ENCODE results near the gene SEPTIN3. TPM values are rescaled to one million over a fixed set of nuclear protein-coding genes. Genes with fewer than 3 reads are reported as not detected.

Gene SEPTIN3
- total RNA-seq, 1 donor from 2014 or later: 0.06 TPM

DNA sequence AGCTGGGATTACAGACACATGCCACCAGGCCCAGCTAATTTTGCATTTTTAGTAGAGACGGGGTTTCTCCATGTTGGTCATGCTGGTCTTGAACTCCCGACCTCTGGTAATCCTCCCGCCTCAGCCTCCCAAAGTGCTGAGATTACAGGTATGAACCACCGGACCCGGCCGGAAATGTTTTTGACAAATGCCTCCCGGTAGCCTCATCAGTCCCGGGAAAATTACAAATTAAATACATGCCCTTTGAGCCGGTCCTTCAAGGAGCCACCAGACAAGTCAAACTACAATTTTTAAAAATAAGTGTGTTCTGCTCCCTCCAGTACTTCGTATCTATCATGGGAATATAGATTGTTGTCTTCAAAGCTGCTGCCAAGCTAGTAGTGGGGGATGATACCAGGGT is 46.9 kb downstream of the SEPTIN3 start:
- no peak for DNase-seq (ENCODE audit: low read depth)
- H3K4me3 ChIP-seq (ENCODE audit: low read depth, low read length): no peak overlapping the region
- no peak for TF ChIP-seq CTCF (conservative IDR thresholded peaks at IDR 0.05; ENCODE audit: low read depth, low read length)

GRCh38 chr22:42018224-42018623 is 49.0 kb downstream of the SEPTIN3 start:
- H3K4me3 ChIP-seq (ENCODE audit: low read depth, low read length): no peak overlapping the region
- DNase-seq (ENCODE audit: low read depth): no peak
- TF ChIP-seq CTCF (conservative IDR thresholded peaks at IDR 0.05; ENCODE audit: low read depth, low read length): no peak

Other genes starting within 250 kb of the SEPTIN3 start
- 17.8 and 21.7 TPM in 2 replicates for gene CCDC134, start 168.8 kb upstream of the SEPTIN3 start, total RNA-seq
- gene SREBF2, start 136.3 kb upstream of the SEPTIN3 start, total RNA-seq: 61.1 and 73.4 TPM in 2 replicates
- not detected in 2 replicates for gene SHISA8, start 54.4 kb upstream of the SEPTIN3 start, total RNA-seq
- 1.0 TPM in 1 of 2 replicates, not detected in the other for gene TNFRSF13C, start 42.6 kb upstream of the SEPTIN3 start, total RNA-seq
- gene CENPM, start 22.3 kb upstream of the SEPTIN3 start, total RNA-seq: 58.2 and 68.1 TPM in 2 replicates
- gene WBP2NL, start 29.3 kb downstream of the SEPTIN3 start, total RNA-seq: 0.17 TPM in 1 of 2 replicates, not detected in the other
- 38.9 and 41.2 TPM in 2 replicates for gene NAGA, start 101.4 kb downstream of the SEPTIN3 start, total RNA-seq
- gene PHETA2, start 104.8 kb downstream of the SEPTIN3 start, total RNA-seq: 10.9 and 11.2 TPM in 2 replicates
- 1.1 and 3.0 TPM in 2 replicates for gene SMDT1, start 110.3 kb downstream of the SEPTIN3 start, total RNA-seq
- gene NDUFA6, start 121.3 kb downstream of the SEPTIN3 start, total RNA-seq: 91.0 and 108 TPM in 2 replicates
- 0.14 and 0.29 TPM in 2 replicates for gene CYP2D6, start 161.4 kb downstream of the SEPTIN3 start, total RNA-seq